ENCODE measurements around the gene DCT. TPM values are rescaled to one million over a fixed set of nuclear protein-coding genes. Genes with fewer than 3 reads are reported as not detected.

The DCT gene
- total RNA-seq, 2 donors from 2014 or later, result not detected

DNA sequence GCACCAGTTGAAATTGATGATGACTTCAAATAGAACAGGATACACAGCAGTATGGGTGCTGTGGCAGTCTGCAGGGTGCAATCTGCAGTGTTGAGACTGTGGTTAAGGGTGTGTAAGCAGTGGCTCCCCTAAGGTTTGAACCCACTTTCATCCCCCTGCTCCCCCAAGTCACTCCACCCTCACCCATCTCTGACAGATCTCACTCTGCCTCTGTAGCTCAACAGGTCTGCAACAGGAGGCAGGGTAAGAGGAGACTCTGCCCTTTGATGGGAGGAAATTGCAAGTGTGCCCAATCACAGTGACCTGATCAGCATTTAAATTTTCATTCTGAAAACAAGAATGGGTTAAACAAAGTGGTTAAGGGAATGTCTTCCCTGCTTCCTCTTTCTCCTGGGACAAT is 92.4 kb downstream of the DCT start:
- Mint-ChIP-seq H3K4me3 (no peak overlapping the region), H3K9me3 (no peaks in the 10 kb centered on the region), H3K4me1 (peaks cover 12% of the 10 kb centered on the region), H3K36me3 (ENCODE audit: low read depth) (peaks cover 27% of the 10 kb centered on the region), H3K27me3 (ENCODE audit: insufficient read depth) (no peaks in the 10 kb centered on the region), H3K27ac (no peak overlapping the region)
- H3K4me1 ChIP-seq (ENCODE audit: control insufficient read depth, insufficient read depth, low read length), result peaks cover 7% of the 10 kb centered on the region
- peaks cover 29% of the 10 kb centered on the region for H3K36me3 ChIP-seq (ENCODE audit: control insufficient read depth, insufficient read depth, low read length)
- no peak overlapping the region for H3K4me3 ChIP-seq (ENCODE audit: low read length)
- TF ChIP-seq, protein P1, sequence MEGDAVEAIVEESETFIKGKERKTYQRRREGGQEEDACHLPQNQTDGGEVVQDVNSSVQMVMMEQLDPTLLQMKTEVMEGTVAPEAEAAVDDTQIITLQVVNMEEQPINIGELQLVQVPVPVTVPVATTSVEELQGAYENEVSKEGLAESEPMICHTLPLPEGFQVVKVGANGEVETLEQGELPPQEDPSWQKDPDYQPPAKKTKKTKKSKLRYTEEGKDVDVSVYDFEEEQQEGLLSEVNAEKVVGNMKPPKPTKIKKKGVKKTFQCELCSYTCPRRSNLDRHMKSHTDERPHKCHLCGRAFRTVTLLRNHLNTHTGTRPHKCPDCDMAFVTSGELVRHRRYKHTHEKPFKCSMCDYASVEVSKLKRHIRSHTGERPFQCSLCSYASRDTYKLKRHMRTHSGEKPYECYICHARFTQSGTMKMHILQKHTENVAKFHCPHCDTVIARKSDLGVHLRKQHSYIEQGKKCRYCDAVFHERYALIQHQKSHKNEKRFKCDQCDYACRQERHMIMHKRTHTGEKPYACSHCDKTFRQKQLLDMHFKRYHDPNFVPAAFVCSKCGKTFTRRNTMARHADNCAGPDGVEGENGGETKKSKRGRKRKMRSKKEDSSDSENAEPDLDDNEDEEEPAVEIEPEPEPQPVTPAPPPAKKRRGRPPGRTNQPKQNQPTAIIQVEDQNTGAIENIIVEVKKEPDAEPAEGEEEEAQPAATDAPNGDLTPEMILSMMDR (conservative IDR thresholded peaks at IDR 0.05), result no peak
- no peaks in the 10 kb centered on the region for H3K27me3 ChIP-seq (ENCODE audit: control insufficient read depth, insufficient read depth, low read length, poor library complexity, severe bottlenecking)
- no peak overlapping the region for H3K27ac ChIP-seq (ENCODE audit: low read depth, low read length)
- no peak overlapping the region for H3K9ac ChIP-seq (ENCODE audit: extremely low read depth, low read length, poor library complexity, severe bottlenecking)
- DNase-seq, result no peak
- H3K9me3 ChIP-seq (ENCODE audit: control insufficient read depth, low read length), result peaks cover 11% of the 10 kb centered on the region

Other genes with a start within 250 kb of the DCT start
- 10 to 100 TPM; 11.3 to 14.1 TPM for gene TGDS, start 116.5 kb upstream of the DCT start, total RNA-seq
- gene GPR180, start 122.2 kb upstream of the DCT start, total RNA-seq, result 1 to 10 TPM; 6.6 to 6.9 TPM
- gene SOX21, start 232.9 kb upstream of the DCT start, total RNA-seq, result 10 to 100 TPM in 1 of 2 donors, 1 to 10 TPM in 1; 5.2 to 10.1 TPM